ENCODE results near the gene FBXL22. TPM values are rescaled to one million over a fixed set of nuclear protein-coding genes. Genes with fewer than 3 reads are reported as not detected.

Gene FBXL22
- total RNA-seq, 1 experiment from 2014 or later = 0.46 TPM

DNA sequence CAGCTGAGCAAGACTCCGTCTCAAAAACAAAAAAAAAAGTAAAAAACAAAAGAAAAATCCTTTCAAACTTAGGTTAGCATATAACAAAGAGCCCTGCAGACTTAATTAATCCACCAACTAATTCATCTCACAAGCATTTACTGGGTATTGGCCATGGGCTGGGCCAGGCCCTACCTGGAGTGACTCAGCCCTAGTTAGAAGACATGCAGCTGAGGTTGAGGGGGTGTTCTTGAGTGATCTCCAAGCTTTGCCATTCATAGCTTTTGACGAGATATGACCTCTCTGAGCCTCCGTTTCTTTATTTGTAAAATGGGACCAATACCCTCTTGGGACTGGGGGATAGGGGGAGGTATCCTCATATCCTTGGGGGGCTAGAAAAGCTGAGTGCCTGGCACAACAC, 7.8 kb downstream of the FBXL22 start:
- H3K27ac Mint-ChIP-seq = no peak overlapping the region
- TF ChIP-seq ZBTB21 (CRISPR knock-in tag; IDR thresholded peaks at IDR 0.05; ENCODE audit: borderline replicate concordance) (no peak), CTCF (IDR thresholded peaks at IDR 0.05) (no peak)
- TF ChIP-seq, protein P1, sequence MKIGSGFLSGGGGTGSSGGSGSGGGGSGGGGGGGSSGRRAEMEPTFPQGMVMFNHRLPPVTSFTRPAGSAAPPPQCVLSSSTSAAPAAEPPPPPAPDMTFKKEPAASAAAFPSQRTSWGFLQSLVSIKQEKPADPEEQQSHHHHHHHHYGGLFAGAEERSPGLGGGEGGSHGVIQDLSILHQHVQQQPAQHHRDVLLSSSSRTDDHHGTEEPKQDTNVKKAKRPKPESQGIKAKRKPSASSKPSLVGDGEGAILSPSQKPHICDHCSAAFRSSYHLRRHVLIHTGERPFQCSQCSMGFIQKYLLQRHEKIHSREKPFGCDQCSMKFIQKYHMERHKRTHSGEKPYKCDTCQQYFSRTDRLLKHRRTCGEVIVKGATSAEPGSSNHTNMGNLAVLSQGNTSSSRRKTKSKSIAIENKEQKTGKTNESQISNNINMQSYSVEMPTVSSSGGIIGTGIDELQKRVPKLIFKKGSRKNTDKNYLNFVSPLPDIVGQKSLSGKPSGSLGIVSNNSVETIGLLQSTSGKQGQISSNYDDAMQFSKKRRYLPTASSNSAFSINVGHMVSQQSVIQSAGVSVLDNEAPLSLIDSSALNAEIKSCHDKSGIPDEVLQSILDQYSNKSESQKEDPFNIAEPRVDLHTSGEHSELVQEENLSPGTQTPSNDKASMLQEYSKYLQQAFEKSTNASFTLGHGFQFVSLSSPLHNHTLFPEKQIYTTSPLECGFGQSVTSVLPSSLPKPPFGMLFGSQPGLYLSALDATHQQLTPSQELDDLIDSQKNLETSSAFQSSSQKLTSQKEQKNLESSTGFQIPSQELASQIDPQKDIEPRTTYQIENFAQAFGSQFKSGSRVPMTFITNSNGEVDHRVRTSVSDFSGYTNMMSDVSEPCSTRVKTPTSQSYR (CRISPR knock-in tag; IDR thresholded peaks at IDR 0.05) = no peak
- peaks cover 28% of the 10 kb centered on the region for H3K27me3 Mint-ChIP-seq (ENCODE audit: low read depth)
- peaks cover 11% of the 10 kb centered on the region for H3K4me1 Mint-ChIP-seq
- no peaks in the 10 kb centered on the region for H3K9me3 Mint-ChIP-seq
- DNase-seq (ENCODE audit: low spot score) (no peak), ATAC-seq (no peak)
- H3K36me3 Mint-ChIP-seq = peaks cover 9% of the 10 kb centered on the region; the same call in 1 of the 2 replicates
- ChIA-PET CTCF (interaction anchor here (0.6 to 1.2 kb wide), 3 partner anchors 117 to 757 kb away, joined by 3 read pairs; no protein-coding TSS in a partner anchor), POLR2A (no interaction called here)
- H3K4me3 Mint-ChIP-seq = no peak overlapping the region

GRCh38 chr15:63605816-63606215, 8.6 kb downstream of the FBXL22 start:
- no peaks in the 10 kb centered on the region for H3K9me3 Mint-ChIP-seq
- no peak for TF ChIP-seq TP53 (CRISPR knock-in tag; IDR thresholded peaks at IDR 0.05)
- TF ChIP-seq ZNF263 (CRISPR knock-in tag; IDR thresholded peaks at IDR 0.05; ENCODE audit: low read depth) = no peak
- no peak for TF ChIP-seq SMAD3 (CRISPR knock-in tag; IDR thresholded peaks at IDR 0.05; ENCODE audit: borderline replicate concordance)
- no peak for TF ChIP-seq NR2C2 (CRISPR knock-in tag; IDR thresholded peaks at IDR 0.05)
- TF ChIP-seq FOXP1 (CRISPR knock-in tag; IDR thresholded peaks at IDR 0.05; ENCODE audit: borderline replicate concordance) = no peak
- no peak for DNase-seq (ENCODE audit: low spot score)
- H3K36me3 Mint-ChIP-seq = peaks cover 9% of the 10 kb centered on the region; the same call in 1 of the 2 replicates
- ChIA-PET POLR2A (no interaction called here), CTCF (no interaction called here)
- no peak overlapping the region for H3K4me3 Mint-ChIP-seq
- H3K4me1 Mint-ChIP-seq = peaks cover 10% of the 10 kb centered on the region
- no peak for ATAC-seq
- H3K27ac Mint-ChIP-seq = no peak overlapping the region
- peaks cover 28% of the 10 kb centered on the region for H3K27me3 Mint-ChIP-seq (ENCODE audit: low read depth)

DNA sequence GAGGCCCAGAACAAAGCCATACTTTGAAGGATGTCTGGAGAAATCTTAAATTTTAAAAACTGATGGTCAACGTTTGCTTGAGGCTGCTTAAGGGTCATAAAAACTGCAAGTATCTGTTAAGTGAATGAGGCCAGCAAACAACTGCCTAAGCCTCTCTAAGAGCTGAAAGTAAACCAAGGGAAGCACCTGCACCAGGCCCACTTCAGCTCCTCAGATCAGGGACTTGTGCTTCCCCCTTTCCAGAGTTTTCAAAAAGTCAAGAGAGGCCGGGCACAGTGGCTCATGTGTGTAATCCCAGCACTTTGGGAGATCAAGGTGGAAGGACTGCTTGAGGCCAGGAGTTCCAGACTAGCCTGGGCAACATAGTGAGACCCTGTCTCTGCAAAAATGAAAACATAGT, 9.1 kb downstream of the FBXL22 start:
- Mint-ChIP-seq H3K9me3 (no peaks in the 10 kb centered on the region), H3K4me3 (no peak overlapping the region), H3K27me3 (ENCODE audit: low read depth) (peaks cover 24% of the 10 kb centered on the region), H3K4me1 (peaks cover 10% of the 10 kb centered on the region), H3K27ac (no peak overlapping the region), H3K36me3 (peaks cover 9% of the 10 kb centered on the region; the same call in 1 of the 2 replicates)
- DNase-seq (ENCODE audit: low spot score) = no peak
- ATAC-seq = no peak
- ChIA-PET CTCF (no interaction called here), POLR2A (no interaction called here)
- TF ChIP-seq, protein P2, sequence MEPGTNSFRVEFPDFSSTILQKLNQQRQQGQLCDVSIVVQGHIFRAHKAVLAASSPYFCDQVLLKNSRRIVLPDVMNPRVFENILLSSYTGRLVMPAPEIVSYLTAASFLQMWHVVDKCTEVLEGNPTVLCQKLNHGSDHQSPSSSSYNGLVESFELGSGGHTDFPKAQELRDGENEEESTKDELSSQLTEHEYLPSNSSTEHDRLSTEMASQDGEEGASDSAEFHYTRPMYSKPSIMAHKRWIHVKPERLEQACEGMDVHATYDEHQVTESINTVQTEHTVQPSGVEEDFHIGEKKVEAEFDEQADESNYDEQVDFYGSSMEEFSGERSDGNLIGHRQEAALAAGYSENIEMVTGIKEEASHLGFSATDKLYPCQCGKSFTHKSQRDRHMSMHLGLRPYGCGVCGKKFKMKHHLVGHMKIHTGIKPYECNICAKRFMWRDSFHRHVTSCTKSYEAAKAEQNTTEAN (CRISPR knock-in tag; IDR thresholded peaks at IDR 0.05) = no peak
- TF ChIP-seq ZNF396 (CRISPR knock-in tag; IDR thresholded peaks at IDR 0.05; ENCODE audit: borderline replicate concordance) = no peak
- TF ChIP-seq, protein P3, sequence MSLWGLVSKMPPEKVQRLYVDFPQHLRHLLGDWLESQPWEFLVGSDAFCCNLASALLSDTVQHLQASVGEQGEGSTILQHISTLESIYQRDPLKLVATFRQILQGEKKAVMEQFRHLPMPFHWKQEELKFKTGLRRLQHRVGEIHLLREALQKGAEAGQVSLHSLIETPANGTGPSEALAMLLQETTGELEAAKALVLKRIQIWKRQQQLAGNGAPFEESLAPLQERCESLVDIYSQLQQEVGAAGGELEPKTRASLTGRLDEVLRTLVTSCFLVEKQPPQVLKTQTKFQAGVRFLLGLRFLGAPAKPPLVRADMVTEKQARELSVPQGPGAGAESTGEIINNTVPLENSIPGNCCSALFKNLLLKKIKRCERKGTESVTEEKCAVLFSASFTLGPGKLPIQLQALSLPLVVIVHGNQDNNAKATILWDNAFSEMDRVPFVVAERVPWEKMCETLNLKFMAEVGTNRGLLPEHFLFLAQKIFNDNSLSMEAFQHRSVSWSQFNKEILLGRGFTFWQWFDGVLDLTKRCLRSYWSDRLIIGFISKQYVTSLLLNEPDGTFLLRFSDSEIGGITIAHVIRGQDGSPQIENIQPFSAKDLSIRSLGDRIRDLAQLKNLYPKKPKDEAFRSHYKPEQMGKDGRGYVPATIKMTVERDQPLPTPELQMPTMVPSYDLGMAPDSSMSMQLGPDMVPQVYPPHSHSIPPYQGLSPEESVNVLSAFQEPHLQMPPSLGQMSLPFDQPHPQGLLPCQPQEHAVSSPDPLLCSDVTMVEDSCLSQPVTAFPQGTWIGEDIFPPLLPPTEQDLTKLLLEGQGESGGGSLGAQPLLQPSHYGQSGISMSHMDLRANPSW (CRISPR knock-in tag; conservative IDR thresholded peaks at IDR 0.05; ENCODE audit: low read depth) = no peak
- no peak for TF ChIP-seq USF2 (CRISPR knock-in tag; IDR thresholded peaks at IDR 0.05)
- no peak for TF ChIP-seq SP1 (CRISPR knock-in tag; conservative IDR thresholded peaks at IDR 0.05)
- TF ChIP-seq E2F5 (CRISPR knock-in tag; IDR thresholded peaks at IDR 0.05) = no peak
- TF ChIP-seq ZNF263 (CRISPR knock-in tag; IDR thresholded peaks at IDR 0.05; ENCODE audit: low read depth) = no peak
- TF ChIP-seq ZNF423 (CRISPR knock-in tag; IDR thresholded peaks at IDR 0.05) = no peak

All from WTC11 (cell line).